HG02678 (cell line): ENCODE data around the gene EIF2S3.

Source experiments
- ATAC-seq: cut with Tn5 transposase; IDR thresholded peaks from one replicate; pipeline ENCODE4 v1.9.1; 2021; ENCODE audit warnings: mild to moderate bottlenecking, moderate library complexity; ENCODE audit not compliant: unreplicated experiment

The EIF2S3 gene

DNA sequence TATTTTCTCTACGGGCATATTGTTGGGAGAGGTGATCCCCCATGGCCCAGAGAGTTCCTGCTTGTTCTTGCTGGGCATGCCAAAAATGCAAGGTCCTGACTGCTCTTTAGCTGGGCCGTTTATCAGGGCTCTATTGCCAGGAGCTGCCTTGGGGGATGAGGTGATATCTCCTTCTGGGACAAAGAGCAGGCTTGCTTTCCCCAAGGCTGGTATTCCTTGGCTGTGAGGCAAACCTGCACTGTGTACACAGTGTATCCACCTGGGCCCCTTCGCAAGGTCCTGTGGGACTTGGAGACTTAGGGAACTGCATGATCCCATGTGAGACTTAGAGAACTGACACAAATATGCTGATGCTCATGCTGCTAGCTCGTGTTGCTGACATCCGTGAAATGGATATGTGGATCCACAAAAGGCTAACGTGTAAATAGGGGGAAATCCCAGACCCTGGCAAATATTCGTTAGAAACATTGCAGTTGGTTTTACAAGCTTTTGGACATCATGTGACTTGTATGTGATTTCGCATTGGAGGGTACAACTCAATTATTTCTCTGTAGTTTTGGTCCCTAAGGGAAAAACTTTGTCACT, 70.4 kb downstream of the EIF2S3 start:
- ATAC-seq, result no peak
